Erythroblast (primary cell): ENCODE results near the gene PDGFB.

Source experiments
- GATA1 ChIP-seq: IDR thresholded peaks from 2 replicates; pipeline ENCODE4 v1.6.1; 2011; ENCODE audit warnings: low read depth, mild to moderate bottlenecking, control low read depth, low read length, moderate library complexity
- POLR2A ChIP-seq: IDR thresholded peaks from 2 replicates; pipeline ENCODE4 v1.6.1; 2011; ENCODE audit warnings: mild to moderate bottlenecking, low read length

DNA sequence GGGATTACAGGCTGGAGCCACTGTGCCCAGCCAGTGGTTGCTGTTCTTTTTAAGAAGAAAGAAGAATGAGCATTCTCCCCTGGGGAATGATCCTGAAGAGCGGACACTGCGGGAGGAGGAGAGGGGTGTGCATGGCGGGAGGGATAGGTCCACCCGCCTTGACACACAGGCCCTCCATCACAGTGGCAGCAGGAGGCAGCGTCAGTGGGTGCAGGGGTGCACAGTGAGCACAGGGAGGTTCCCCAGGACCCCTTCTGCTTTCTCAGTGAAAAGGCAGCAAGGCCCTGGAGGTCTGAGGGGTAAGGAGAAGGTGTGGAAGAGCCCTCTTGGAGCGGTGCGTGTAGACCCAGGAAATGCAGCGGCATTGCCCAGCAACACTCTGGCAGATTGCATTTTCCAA lies 63.4 kb downstream of the PDGFB start:
- TF ChIP-seq POLR2A, result no peak
- no peak for TF ChIP-seq GATA1
